Fibroblast of lung (primary cell): ENCODE results near the gene BRINP2. TPM values are rescaled to one million over a fixed set of nuclear protein-coding genes. Genes with fewer than 3 reads are reported as not detected.

Experiments used
- DNase-seq, 2 donors: peaks; one replicate each; pipeline versions ENCODE4 v3.0.0 to v3.0.0-alpha.2; 2010; ENCODE audit warnings: low read depth in 2 of 2
- H2AFZ ChIP-seq: 2 replicates; pipeline ENCODE4 v1.5.1; 2012; ENCODE audit warnings: low read length, control low read depth, inconsistent platforms
- H3K27ac ChIP-seq: 2 replicates; pipeline ENCODE4 v1.5.1; 2011; ENCODE audit warnings: low read length, control low read depth; ENCODE audit not compliant: insufficient read depth
- H3K27me3 ChIP-seq: 2 replicates; pipeline ENCODE4 v1.5.1; 2011; ENCODE audit warnings: mild to moderate bottlenecking, low read length; ENCODE audit not compliant: control insufficient read depth, insufficient read depth
- H3K36me3 ChIP-seq: 2 replicates; pipeline ENCODE4 v1.5.1; 2011; ENCODE audit warnings: low read length; ENCODE audit not compliant: control insufficient read depth, insufficient read depth
- H3K4me1 ChIP-seq: 2 replicates; pipeline ENCODE4 v1.5.1; 2011; ENCODE audit warnings: low read length; ENCODE audit not compliant: control insufficient read depth, insufficient read depth; ENCODE audit errors: extremely low read depth
- H3K4me2 ChIP-seq: 2 replicates; pipeline ENCODE4 v1.5.1; 2011; ENCODE audit warnings: low read length, control low read depth; ENCODE audit not compliant: insufficient read depth; ENCODE audit errors: extremely low read depth
- H3K4me3 ChIP-seq, 4 experiments: fragments of 200-600 bp in 1 of 4; sonication (generic) in 1 of 4; replicated peaks in 1 of 4; 2 replicates each; pipeline ENCODE4 v1.5.1; 2011 to 2016; ENCODE audit warnings: low read length in 4 of 4, low read depth in 3 of 4, mild to moderate bottlenecking in 3 of 4, control low read depth in 2 of 4, inconsistent platforms in 1 of 4, mixed read lengths in 1 of 4; ENCODE audit not compliant: insufficient read depth in 1 of 4; ENCODE audit errors: control extremely low read depth in 1 of 4
- H3K79me2 ChIP-seq: 2 replicates; pipeline ENCODE4 v1.5.1; 2012; ENCODE audit warnings: mild to moderate bottlenecking, low read length, inconsistent platforms; ENCODE audit not compliant: control insufficient read depth, insufficient read depth
- H3K9ac ChIP-seq: 2 replicates; pipeline ENCODE4 v1.5.1; 2011; ENCODE audit warnings: mild to moderate bottlenecking, low read length, control low read depth; ENCODE audit not compliant: insufficient read depth
- H3K9me3 ChIP-seq: 2 replicates; pipeline ENCODE4 v1.5.1; 2012; ENCODE audit warnings: low read depth, low read length; ENCODE audit not compliant: control insufficient read depth, insufficient read depth
- H4K20me1 ChIP-seq: 2 replicates; pipeline ENCODE4 v1.5.1; 2011; ENCODE audit warnings: low read length; ENCODE audit not compliant: control insufficient read depth, insufficient read depth; ENCODE audit errors: extremely low read depth
- EZH2 ChIP-seq: IDR thresholded peaks from 2 replicates; pipeline ENCODE4 v1.5.1; 2012; ENCODE audit warnings: low read length, control low read depth, mild to moderate bottlenecking; ENCODE audit errors: missing control alignments
- polyA plus RNA-seq, 2 donors: library from polyadenylated mRNA; depleted of rRNA in 1 of 2; stranded (reverse) in 1 of 2; unstranded in 1 of 2; fragments of >200 nt; gene quantifications; 2 replicates each; pipeline ENCODE4 v1.2.1, GENCODE V29; 2011 to 2012; ENCODE audit warnings: missing spikeins in 1 of 2
- total RNA-seq: library from RNA; depleted of rRNA; stranded (reverse); fragments of >200 nt; gene quantifications from 2 replicates; pipeline ENCODE4 v1.2.1, GENCODE V29; 2014
- TF ChIP-seq, protein P1 (sequence below), 2 donors: IDR thresholded peaks in 1 of 2; conservative IDR thresholded peaks in 1 of 2; 1 replicate in 1 of 2; 2 replicates in 1 of 2; pipeline ENCODE4 v1.5.1; 2011 to 2012; ENCODE audit warnings: low read length in 2 of 2, control low read depth in 1 of 2, inconsistent platforms in 1 of 2, low read depth in 1 of 2, mild to moderate bottlenecking in 1 of 2

The BRINP2 gene
- total and polyA plus RNA-seq, 2 donors (not counting 1 experiment from before 2014, with no cell fraction given) = under 0.01 to 0.02 TPM

DNA sequence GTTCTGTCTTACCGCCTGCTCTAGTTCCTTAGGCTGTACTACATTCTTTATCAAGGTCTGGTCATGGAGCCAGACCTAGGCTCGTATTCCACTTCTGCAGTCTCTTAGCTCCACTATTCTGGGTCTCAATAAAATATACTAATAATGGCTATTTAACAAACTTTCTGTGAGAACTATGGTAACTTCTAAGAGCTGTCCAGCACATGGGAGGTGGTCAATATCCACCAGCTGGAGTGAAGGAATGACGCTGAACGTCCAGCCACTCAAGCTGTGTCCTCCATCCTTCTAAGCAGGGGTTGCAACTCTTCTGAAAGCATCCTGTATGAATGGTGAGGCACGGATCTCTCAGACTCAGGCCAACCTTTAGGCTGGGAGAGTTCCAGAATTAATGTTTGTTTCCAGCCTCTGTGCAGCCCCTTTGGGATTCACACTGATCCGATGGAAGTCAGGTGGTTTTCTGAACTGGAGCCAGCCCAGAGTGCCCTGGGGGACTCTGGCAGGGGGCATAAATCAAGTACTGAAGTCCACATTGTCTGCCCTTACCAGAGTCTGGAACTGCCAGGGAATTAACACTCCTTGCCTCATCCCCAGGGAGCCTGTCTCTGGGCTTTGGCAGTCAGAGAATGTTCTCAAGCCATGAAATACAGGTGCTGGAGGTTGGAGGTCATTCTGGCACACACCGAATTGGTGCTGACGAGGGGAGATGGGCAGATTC is 57.4 kb downstream of the BRINP2 start:
- Histone ChIP-seq H3K79me2 (no peaks in the 10 kb centered on the region), H4K20me1 (no peaks in the 10 kb centered on the region), H3K36me3 (no peaks in the 10 kb centered on the region), H3K4me2 (no peak overlapping the region), H2AFZ (no peak overlapping the region), H3K9me3 (no peaks in the 10 kb centered on the region), H3K4me1 (peaks cover 2% of the 10 kb centered on the region), H3K27ac (no peak overlapping the region), H3K4me3 (no peak overlapping the region), H3K9ac (no peak overlapping the region), H3K27me3 (no peaks in the 10 kb centered on the region)
- TF ChIP-seq EZH2 = no peak
- TF ChIP-seq, protein P1, sequence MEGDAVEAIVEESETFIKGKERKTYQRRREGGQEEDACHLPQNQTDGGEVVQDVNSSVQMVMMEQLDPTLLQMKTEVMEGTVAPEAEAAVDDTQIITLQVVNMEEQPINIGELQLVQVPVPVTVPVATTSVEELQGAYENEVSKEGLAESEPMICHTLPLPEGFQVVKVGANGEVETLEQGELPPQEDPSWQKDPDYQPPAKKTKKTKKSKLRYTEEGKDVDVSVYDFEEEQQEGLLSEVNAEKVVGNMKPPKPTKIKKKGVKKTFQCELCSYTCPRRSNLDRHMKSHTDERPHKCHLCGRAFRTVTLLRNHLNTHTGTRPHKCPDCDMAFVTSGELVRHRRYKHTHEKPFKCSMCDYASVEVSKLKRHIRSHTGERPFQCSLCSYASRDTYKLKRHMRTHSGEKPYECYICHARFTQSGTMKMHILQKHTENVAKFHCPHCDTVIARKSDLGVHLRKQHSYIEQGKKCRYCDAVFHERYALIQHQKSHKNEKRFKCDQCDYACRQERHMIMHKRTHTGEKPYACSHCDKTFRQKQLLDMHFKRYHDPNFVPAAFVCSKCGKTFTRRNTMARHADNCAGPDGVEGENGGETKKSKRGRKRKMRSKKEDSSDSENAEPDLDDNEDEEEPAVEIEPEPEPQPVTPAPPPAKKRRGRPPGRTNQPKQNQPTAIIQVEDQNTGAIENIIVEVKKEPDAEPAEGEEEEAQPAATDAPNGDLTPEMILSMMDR (conservative IDR thresholded peaks at IDR 0.05 in 1 of 2, IDR thresholded peaks at IDR 0.05 in 1 of 2; ENCODE audit: low read depth in 1 of 2, low read length in 2 of 2) = no peak
- no peak for DNase-seq

DNA sequence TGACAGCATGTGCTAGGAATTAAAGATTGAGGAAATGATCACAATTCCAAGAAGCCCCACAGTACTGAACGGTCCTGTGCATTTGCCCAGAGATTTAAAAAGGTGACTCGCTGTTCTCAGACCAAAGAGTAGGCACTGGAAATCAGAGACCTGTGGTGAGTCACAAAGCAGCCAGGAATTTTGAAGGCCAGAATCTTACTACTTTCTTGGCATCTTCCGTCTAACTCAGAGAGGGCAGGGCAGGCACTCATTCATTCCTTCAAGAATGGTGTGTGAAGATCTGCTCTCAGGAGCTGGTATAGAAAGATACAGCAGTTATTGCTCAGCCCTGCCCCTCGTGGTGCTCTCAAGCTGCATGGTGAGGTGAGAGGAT is 57.9 kb downstream of the BRINP2 start:
- H3K4me1 ChIP-seq = peaks cover 2% of the 10 kb centered on the region
- no peaks in the 10 kb centered on the region for H3K36me3 ChIP-seq
- no peaks in the 10 kb centered on the region for H3K9me3 ChIP-seq
- DNase-seq = peak; percentile 16 to 45
- H3K79me2 ChIP-seq = no peaks in the 10 kb centered on the region
- no peaks in the 10 kb centered on the region for H4K20me1 ChIP-seq
- no peak overlapping the region for H3K4me3 ChIP-seq
- TF ChIP-seq, protein P1 (conservative IDR thresholded peaks at IDR 0.05 in 1 of 2, IDR thresholded peaks at IDR 0.05 in 1 of 2; ENCODE audit: low read depth in 1 of 2, low read length in 2 of 2) = no peak
- TF ChIP-seq EZH2 = no peak
- H3K27ac ChIP-seq = no peak overlapping the region
- H3K4me2 ChIP-seq = no peak overlapping the region
- no peak overlapping the region for H3K9ac ChIP-seq
- H2AFZ ChIP-seq = no peak overlapping the region
- peaks cover 2% of the 10 kb centered on the region for H3K27me3 ChIP-seq

DNA sequence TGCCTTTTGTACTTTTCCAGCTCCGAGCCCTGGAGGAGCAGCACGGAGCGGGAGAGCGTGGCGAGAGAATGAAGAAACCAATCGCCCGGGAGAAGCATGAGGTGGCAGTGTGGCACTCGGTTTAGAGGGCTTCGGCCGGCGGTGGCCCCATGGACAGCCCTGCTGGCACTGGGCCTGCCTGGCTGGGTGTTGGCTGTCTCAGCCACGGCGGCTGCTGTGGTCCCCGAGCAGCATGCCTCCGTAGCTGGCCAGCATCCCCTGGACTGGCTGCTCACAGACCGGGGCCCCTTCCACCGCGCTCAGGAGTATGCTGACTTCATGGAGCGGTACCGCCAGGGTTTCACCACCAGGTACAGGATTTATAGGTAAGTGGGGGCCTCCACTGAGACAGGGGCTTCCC is 59.0 kb downstream of the BRINP2 start:
- Histone ChIP-seq H3K4me2 (no peak overlapping the region), H3K27me3 (peaks cover 2% of the 10 kb centered on the region), H3K9me3 (no peaks in the 10 kb centered on the region), H3K27ac (no peak overlapping the region), H4K20me1 (no peaks in the 10 kb centered on the region), H3K4me1 (peaks cover 2% of the 10 kb centered on the region), H2AFZ (no peak overlapping the region), H3K79me2 (no peaks in the 10 kb centered on the region), H3K4me3 (no peak overlapping the region), H3K36me3 (no peaks in the 10 kb centered on the region), H3K9ac (no peak overlapping the region)
- TF ChIP-seq, protein P1 (conservative IDR thresholded peaks at IDR 0.05 in 1 of 2, IDR thresholded peaks at IDR 0.05 in 1 of 2; ENCODE audit: low read depth in 1 of 2, low read length in 2 of 2) = no peak
- TF ChIP-seq EZH2 = no peak
- DNase-seq = no peak
